Measurements from ENCODE around the gene EFCAB13. TPM values are rescaled to one million over a fixed set of nuclear protein-coding genes. Genes with fewer than 3 reads are reported as not detected.

The EFCAB13 gene
- total RNA-seq, 1 experiment from 2014 or later: 1.6 TPM

Other genes with a start within 250 kb of the EFCAB13 start
- 71.9 and 82.5 TPM in 2 replicates for gene CDC27, start 134.7 kb upstream of the EFCAB13 start, total RNA-seq (2021)
- gene MYL4, start 114.6 kb upstream of the EFCAB13 start, total RNA-seq (2021): 0.26 and 0.66 TPM in 2 replicates
- not detected in 2 replicates for gene ITGB3, start 70.1 kb upstream of the EFCAB13 start, total RNA-seq (2021)
- 116 and 117 TPM in 2 replicates for gene NPEPPS, start 207.2 kb downstream of the EFCAB13 start, total RNA-seq (2021)

Data from H9 (cell line).